Activated CD8-positive, alpha-beta memory T cell treated with anti-CD3 and anti-CD28 coated beads, Interleukin-2, amount 50 U/mL, for 24 hours (primary cell): ENCODE measurements around the gene PTH2.
"Not testable (repeated sequence)": the region's sequence is repeated elsewhere in the genome, so short reads cannot be mapped to it uniquely, and the experiment has no call there.

ENCODE experiments used
- DNase-seq: peaks from one replicate; pipeline ENCODE4 v3.0.0-alpha.2; 2020; ENCODE audit errors: extremely low read depth

Gene PTH2

DNA sequence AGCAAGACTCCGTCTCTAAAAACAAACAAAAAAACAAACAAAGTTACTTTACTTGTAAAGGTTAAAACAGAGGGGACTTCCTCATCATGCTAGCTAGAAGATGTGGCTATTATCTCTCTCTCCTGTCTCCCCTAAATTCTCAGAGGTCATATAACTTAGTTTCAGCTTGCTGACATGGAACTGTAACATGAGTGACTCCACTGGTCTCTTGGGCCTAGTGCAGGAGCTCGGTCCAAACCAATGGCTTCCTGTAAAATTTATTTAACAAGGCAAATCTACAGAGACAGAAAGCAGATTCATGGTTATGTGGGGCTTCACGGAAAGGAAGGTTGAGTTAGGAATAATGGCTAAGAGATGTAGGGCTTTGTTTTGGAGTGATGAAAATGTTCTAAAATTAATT is 44.7 kb downstream of the PTH2 start:
- no peak for DNase-seq

DNA sequence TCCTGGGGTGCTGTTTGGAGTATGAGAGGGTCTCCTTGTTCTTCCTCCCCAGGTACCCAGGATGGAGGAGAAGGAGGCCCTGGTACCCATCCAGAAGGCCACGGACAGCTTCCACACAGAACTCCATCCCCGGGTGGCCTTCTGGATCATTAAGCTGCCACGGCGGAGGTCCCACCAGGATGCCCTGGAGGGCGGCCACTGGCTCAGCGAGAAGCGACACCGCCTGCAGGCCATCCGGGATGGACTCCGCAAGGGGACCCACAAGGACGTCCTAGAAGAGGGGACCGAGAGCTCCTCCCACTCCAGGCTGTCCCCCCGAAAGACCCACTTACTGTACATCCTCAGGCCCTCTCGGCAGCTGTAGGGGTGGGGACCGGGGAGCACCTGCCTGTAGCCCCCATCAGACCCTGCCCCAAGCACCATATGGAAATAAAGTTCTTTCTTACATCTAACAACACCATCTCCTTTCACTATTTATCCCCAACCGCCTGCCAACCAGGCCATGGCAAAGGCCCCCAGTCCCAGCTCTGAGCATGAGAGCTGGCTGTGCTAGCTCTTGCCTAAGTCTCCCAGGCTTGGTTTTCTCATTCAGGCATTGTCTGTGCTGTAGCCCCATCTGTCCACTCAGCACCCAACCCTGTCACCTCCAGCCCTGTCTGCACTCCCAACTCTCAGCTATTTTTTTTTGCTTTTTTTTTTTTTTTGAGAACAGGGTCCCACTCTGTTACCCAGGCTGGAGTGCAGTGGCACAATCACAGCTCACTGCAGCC is 48.4 kb downstream of the PTH2 start:
- no peak for DNase-seq

GRCh38 chr19:49373174-49373573 is 50.1 kb downstream of the PTH2 start:
- DNase-seq: not testable (repeated sequence)
